ENCODE measurements around the gene GNPTG. TPM values are rescaled to one million over a fixed set of nuclear protein-coding genes. Genes with fewer than 3 reads are reported as not detected.

GNPTG gene
- total and polyA plus RNA-seq, 2 donors (not counting 3 experiments of a cell fraction or from before 2014, with no cell fraction given), result 51.6 to 109 TPM

DNA sequence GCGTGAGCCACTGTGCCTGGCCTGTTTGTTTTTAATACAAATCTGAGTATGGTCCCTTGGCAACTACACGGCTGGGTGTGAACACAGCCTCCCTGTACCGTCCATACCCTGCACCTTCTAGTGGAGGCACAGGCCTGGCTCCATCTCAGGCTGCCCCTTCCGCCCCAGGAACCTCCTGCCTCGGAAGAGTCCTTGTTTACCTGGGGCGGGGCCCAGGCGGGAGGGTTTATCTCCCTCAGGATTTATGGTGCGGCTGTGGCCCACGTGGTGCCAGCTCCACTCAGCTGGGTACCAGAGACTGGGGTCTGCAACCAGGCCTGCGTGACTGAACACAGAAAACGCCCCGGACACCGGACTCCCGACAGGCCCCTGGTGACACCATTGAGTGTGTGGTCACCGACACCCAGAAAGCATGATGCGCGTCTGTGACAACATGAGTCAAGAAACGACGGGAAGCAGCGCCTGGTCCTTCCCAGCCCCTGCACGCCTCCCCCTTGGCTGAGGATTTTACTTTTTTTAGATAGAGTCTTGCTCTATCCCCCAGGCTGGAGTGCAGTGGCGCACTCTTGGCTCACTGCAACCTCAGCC is 43.8 kb downstream of the GNPTG start:
- Histone ChIP-seq H4K20me1 (replicated peaks; ENCODE audit: control insufficient read depth, extremely low read depth, insufficient read depth, low read length) (no peaks in the 10 kb centered on the region), H3K36me3 (ENCODE audit: control insufficient read depth in 2 of 2, extremely low read depth in 1 of 2, insufficient read depth in 2 of 2, low read length in 2 of 2) (peaks cover 0 to 27% of the 10 kb centered on the region in 2 experiments), H3K9me1 (replicated peaks; ENCODE audit: control insufficient read depth, extremely low read depth, insufficient read depth, low read length) (no peaks in the 10 kb centered on the region), H3K79me2 (ENCODE audit: control insufficient read depth, insufficient read depth, low read length) (no peaks in the 10 kb centered on the region), H3K27me3 (ENCODE audit: control insufficient read depth in 2 of 2, insufficient read depth in 2 of 2, low read length in 2 of 2) (no peaks in the 10 kb centered on the region), H3K4me1 (ENCODE audit: control insufficient read depth, extremely low read depth, insufficient read depth, low read length) (no peaks in the 10 kb centered on the region), H3K4me3 (replicated peaks in 1 of 3; ENCODE audit: insufficient read depth in 1 of 3, low read depth in 1 of 3, low read length in 3 of 3) (no peak overlapping the region), H2AFZ (ENCODE audit: low read depth, low read length) (no peak overlapping the region), H3K9ac (replicated peaks; ENCODE audit: extremely low read depth, insufficient read depth, low read length) (no peak overlapping the region), H3K9me3 (replicated peaks; ENCODE audit: control insufficient read depth, insufficient read depth, low read length) (no peaks in the 10 kb centered on the region), H3K27ac (ENCODE audit: insufficient read depth, low read depth, low read length) (no peak overlapping the region), H3K4me2 (ENCODE audit: insufficient read depth, low read length) (no peak overlapping the region)
- ChIA-PET CTCF (no interaction called here), POLR2A (no interaction called here)
- DNase-seq (ENCODE audit: low read depth, low spot score) (no peak), FAIRE-seq (no peak)
- intact Hi-C loops (cut with micrococcal nuclease) (no loop called here), dilution Hi-C loops (cut with MboI; ENCODE audit: extremely low pct_ligation_motif_present, low sequenced_read_pairs) (no loop called here)
- no TSS peak for BruUV-seq (replicated peaks)
- TF ChIP-seq POLR2AphosphoS5 (IDR thresholded peaks at IDR 0.05; ENCODE audit: insufficient read depth, low read depth, low read length) (no peak), FOS (IDR thresholded peaks at IDR 0.05; ENCODE audit: borderline replicate concordance, insufficient read depth, low read length) (no peak), JUN (IDR thresholded peaks at IDR 0.05; ENCODE audit: borderline replicate concordance, insufficient read depth, insufficient read length, low read depth) (no peak), POLR2A (IDR thresholded peaks at IDR 0.05; ENCODE audit: low read depth, low read length) (no peak)
- TF ChIP-seq, protein P1, sequence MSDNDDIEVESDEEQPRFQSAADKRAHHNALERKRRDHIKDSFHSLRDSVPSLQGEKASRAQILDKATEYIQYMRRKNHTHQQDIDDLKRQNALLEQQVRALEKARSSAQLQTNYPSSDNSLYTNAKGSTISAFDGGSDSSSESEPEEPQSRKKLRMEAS (IDR thresholded peaks at IDR 0.05; ENCODE audit: insufficient read depth, insufficient read length), result no peak

- Histone ChIP-seq H3K27ac (ENCODE audit: insufficient read depth, low read depth, low read length) (no peak overlapping the region), H3K79me2 (ENCODE audit: control insufficient read depth, insufficient read depth, low read length) (no peaks in the 10 kb centered on the region), H3K27me3 (ENCODE audit: control insufficient read depth in 2 of 2, insufficient read depth in 2 of 2, low read length in 2 of 2) (no peaks in the 10 kb centered on the region), H4K20me1 (replicated peaks; ENCODE audit: control insufficient read depth, extremely low read depth, insufficient read depth, low read length) (no peaks in the 10 kb centered on the region), H3K9me1 (replicated peaks; ENCODE audit: control insufficient read depth, extremely low read depth, insufficient read depth, low read length) (no peaks in the 10 kb centered on the region), H3K36me3 (ENCODE audit: control insufficient read depth in 2 of 2, extremely low read depth in 1 of 2, insufficient read depth in 2 of 2, low read length in 2 of 2) (peaks cover 0 to 31% of the 10 kb centered on the region in 2 experiments), H3K9me3 (replicated peaks; ENCODE audit: control insufficient read depth, insufficient read depth, low read length) (no peaks in the 10 kb centered on the region), H3K4me2 (ENCODE audit: insufficient read depth, low read length) (no peak overlapping the region), H3K9ac (replicated peaks; ENCODE audit: extremely low read depth, insufficient read depth, low read length) (no peak overlapping the region), H3K4me3 (replicated peaks in 1 of 3; ENCODE audit: insufficient read depth in 1 of 3, low read depth in 1 of 3, low read length in 3 of 3) (no peak overlapping the region), H2AFZ (ENCODE audit: low read depth, low read length) (no peak overlapping the region), H3K4me1 (ENCODE audit: control insufficient read depth, extremely low read depth, insufficient read depth, low read length) (no peaks in the 10 kb centered on the region)
- no TSS peak for BruUV-seq (replicated peaks)
- ChIA-PET CTCF (no interaction called here), POLR2A (no interaction called here)
- intact Hi-C loops (cut with micrococcal nuclease), result no loop called here
- DNase-seq (ENCODE audit: low read depth, low spot score) (no peak), FAIRE-seq (no peak)
- dilution Hi-C loops (cut with MboI; ENCODE audit: extremely low pct_ligation_motif_present, low sequenced_read_pairs), result no loop called here
- TF ChIP-seq CTCF (IDR thresholded peaks at IDR 0.05; ENCODE audit: extremely low read depth in 1 of 2, insufficient read depth in 1 of 2, low read depth in 1 of 2, low read length in 2 of 2) (no peak), MYC (IDR thresholded peaks at IDR 0.05; ENCODE audit: low read depth, low read length) (no peak), FOS (IDR thresholded peaks at IDR 0.05; ENCODE audit: borderline replicate concordance, insufficient read depth, low read length) (no peak), GATA2 (IDR thresholded peaks at IDR 0.05; ENCODE audit: insufficient read depth, insufficient read length, low read depth, low read length) (no peak), POLR2AphosphoS5 (IDR thresholded peaks at IDR 0.05; ENCODE audit: insufficient read depth, low read depth, low read length) (no peak), POLR2A (IDR thresholded peaks at IDR 0.05; ENCODE audit: low read depth, low read length) (no peak), EZH2 (IDR thresholded peaks at IDR 0.05; ENCODE audit: borderline replicate concordance, low read depth, low read length, severe bottlenecking) (no peak), JUN (IDR thresholded peaks at IDR 0.05; ENCODE audit: borderline replicate concordance, insufficient read depth, insufficient read length, low read depth) (no peak)
- TF ChIP-seq, protein P1 (IDR thresholded peaks at IDR 0.05; ENCODE audit: insufficient read depth, insufficient read length), result no peak
Measured at GRCh38 chr16:1397779-1398178, 46.0 kb downstream of the GNPTG start.
